B cell (primary cell): Measurements from ENCODE around the gene ALDH1L2. TPM values are rescaled to one million over a fixed set of nuclear protein-coding genes. Genes with fewer than 3 reads are reported as not detected.

ENCODE experiments used
- ATAC-seq: fragments of 200-7000 bp; cut with Tn5 transposase; one replicate; pipeline ENCODE4 v1.10.0; 2021; ENCODE audit warnings: low read depth, mild to moderate bottlenecking, moderate number of reproducible peaks, moderate library complexity
- CTCF ChIA-PET: fragments of 350-600 bp; sonication (Branson Sonifier 250); formaldehyde crosslinking; loops from one replicate; lab custom pipeline; 2021; ENCODE audit warnings: antibody characterized with exemption, inconsistent platforms; lab: Charles Lee
- POLR2A ChIA-PET: fragments of 350-600 bp; sonication (Branson Sonifier 250); formaldehyde crosslinking; loops from one replicate; lab custom pipeline; 2021; ENCODE audit warnings: antibody characterized with exemption; lab: Charles Lee
- DNase-seq: peaks from one replicate; pipeline ENCODE4 v3.0.0; 2013
- H2AFZ ChIP-seq: 2 replicates; pipeline ENCODE4 v1.6.1; 2012; ENCODE audit warnings: mild to moderate bottlenecking, low read depth, low read length; ENCODE audit not compliant: insufficient read depth, poor library complexity, severe bottlenecking
- H3K27ac ChIP-seq, 2 donors: 1 replicate in 1 of 2; 2 replicates in 1 of 2; pipeline ENCODE4 v1.5.1; 2012 to 2013; ENCODE audit warnings: low read length in 2 of 2, mild to moderate bottlenecking in 2 of 2, moderate library complexity in 1 of 2
- H3K27me3 ChIP-seq, 4 experiments: fragments of 200-600 bp in 1 of 4; sonication (generic) in 1 of 4; replicated peaks in 1 of 4; 1 replicate in 2 of 4; 2 replicates in 2 of 4; pipeline versions ENCODE4 v1.6.1 to v1.7.0; 2013 to 2016; ENCODE audit warnings: low read length in 3 of 4, mild to moderate bottlenecking in 2 of 4, mixed read lengths in 1 of 4, moderate library complexity in 1 of 4; ENCODE audit not compliant: insufficient read depth in 4 of 4, control insufficient read depth in 3 of 4; ENCODE audit errors: control extremely low read depth in 1 of 4
- H3K36me3 ChIP-seq, 2 experiments: replicated peaks in 1 of 2; 1 replicate in 1 of 2; 2 replicates in 1 of 2; pipeline versions ENCODE4 v1.6.1 to v1.7.1; 2013; ENCODE audit warnings: low read length in 1 of 2; ENCODE audit not compliant: insufficient read depth in 2 of 2, control insufficient read depth in 1 of 2; ENCODE audit errors: control extremely low read depth in 1 of 2, extremely low read depth in 1 of 2
- H3K4me1 ChIP-seq, 2 donors: fragments of 200-600 bp in 1 of 2; sonication (generic) in 1 of 2; 1 replicate in 1 of 2; 2 replicates in 1 of 2; pipeline versions ENCODE4 v1.5.1 to v1.6.1; 2013 to 2017; ENCODE audit warnings: low read length in 2 of 2; ENCODE audit not compliant: control insufficient read depth in 2 of 2, insufficient read depth in 2 of 2
- H3K4me2 ChIP-seq: replicated peaks from 2 replicates; pipeline ENCODE3; 2012; ENCODE audit warnings: mild to moderate bottlenecking, low read depth, low read length; ENCODE audit not compliant: poor library complexity, severe bottlenecking
- H3K4me3 ChIP-seq, 5 experiments: fragments of 200-600 bp in 1 of 5; sonication (generic) in 1 of 5; 1 replicate in 3 of 5; 2 replicates in 2 of 5; pipeline versions ENCODE4 v1.5.1 to v1.7.0; 2011 to 2016; ENCODE audit warnings: low read length in 4 of 5, mild to moderate bottlenecking in 4 of 5, low read depth in 2 of 5, control low read depth in 1 of 5, moderate library complexity in 1 of 5; ENCODE audit not compliant: insufficient read depth in 1 of 5; ENCODE audit errors: control extremely low read depth in 1 of 5, extremely low read depth in 1 of 5
- H3K79me2 ChIP-seq: fragments of 200-600 bp; sonication (generic); one replicate; pipeline ENCODE4 v1.6.0; 2016; ENCODE audit warnings: low read length; ENCODE audit not compliant: control insufficient read depth, insufficient read depth
- H3K9ac ChIP-seq: fragments of 200-600 bp; sonication (generic); 2 replicates; pipeline ENCODE4 v1.6.1; 2017; ENCODE audit warnings: mild to moderate bottlenecking, low read length, moderate library complexity
- H3K9me3 ChIP-seq, 3 donors: one replicate each; pipeline versions ENCODE4 v1.6.1 to v1.7.1; 2013; ENCODE audit warnings: low read length in 2 of 3; ENCODE audit not compliant: control insufficient read depth in 2 of 3, insufficient read depth in 1 of 3; ENCODE audit errors: control extremely low read depth in 1 of 3
- H4K20me1 ChIP-seq: 2 replicates; pipeline ENCODE4 v1.6.0; 2012; ENCODE audit warnings: mild to moderate bottlenecking, low read length; ENCODE audit not compliant: insufficient read depth, control insufficient read depth, poor library complexity, severe bottlenecking
- H3K27ac Mint-ChIP-seq: one replicate; pipeline ENCODE4 v1.8.0; 2021; ENCODE audit warnings: mixed read lengths
- H3K27me3 Mint-ChIP-seq: one replicate; pipeline ENCODE4 v1.8.0; 2021; ENCODE audit warnings: mixed read lengths
- H3K4me1 Mint-ChIP-seq: one replicate; pipeline ENCODE4 v1.8.0; 2021; ENCODE audit warnings: mixed read lengths
- H3K4me3 Mint-ChIP-seq: one replicate; pipeline ENCODE4 v1.8.0; 2021; ENCODE audit warnings: mixed read lengths
- H3K9me3 Mint-ChIP-seq: one replicate; pipeline ENCODE4 v1.8.0; 2022; ENCODE audit warnings: mixed read lengths; ENCODE audit not compliant: insufficient read depth
- CTCF ChIP-seq: fragments of 200-600 bp; IDR thresholded peaks from one replicate; pipeline ENCODE4 v1.8.0; 2022; ENCODE audit warnings: antibody characterized with exemption, mild to moderate bottlenecking
- EZH2 ChIP-seq: IDR thresholded peaks from 2 replicates; pipeline ENCODE4 v1.6.1; 2012; ENCODE audit warnings: borderline replicate concordance, low read depth, mild to moderate bottlenecking, moderate library complexity, low read length; ENCODE audit not compliant: insufficient read depth, poor library complexity, severe bottlenecking
- WGBS: methylation state at CpG from one replicate; pipeline ENCODE4 v1.1.5; 2013; ENCODE audit warnings: missing lambda C conversion rate; ENCODE audit not compliant: insufficient coverage; 5-methylcytosine and 5-hydroxymethylcytosine counted together
- intact Hi-C: fragments of 100-400 bp; cut with micrococcal nuclease; formaldehyde crosslinking; loops from one replicate; pipeline ENCODE4 v1.10.0; 2022
- polyA plus RNA-seq: library from polyadenylated mRNA; depleted of rRNA; stranded (reverse); fragments of >200 nt; gene quantifications from 2 replicates; pipeline ENCODE4 v1.2.3, GENCODE V29; 2012
- total RNA-seq, 2 donors: library from RNA; stranded (reverse); fragments of 120-200 nt in 1 of 2; gene quantifications; 1 replicate in 1 of 2; 2 replicates in 1 of 2; pipeline versions ENCODE4 v1.2.3 to v1.2.4, GENCODE V29; 2013 to 2022

ALDH1L2 gene
- total and polyA plus RNA-seq, 2 donors (not counting 1 experiment from before 2014, with no cell fraction given) = 0.04 to 0.32 TPM

GRCh38 chr12:105030820-105031807, 53.1 kb downstream of the ALDH1L2 start:
- Histone ChIP-seq H3K27me3 (no peaks in the 10 kb centered on the region), H3K4me1 (peaks cover 8 to 15% of the 10 kb centered on the region in 2 donors), H3K9me3 (peaks cover 0 to 2% (median 0%) of the 10 kb centered on the region in 3 donors), H3K4me3 (no peak overlapping the region), H2AFZ (peak overlapping the region; percentile 20), H4K20me1 (no peaks in the 10 kb centered on the region), H3K79me2 (no peaks in the 10 kb centered on the region), H3K27ac (peak overlapping the region in 1 of 2 donors; percentile 60), H3K9ac (peak overlapping the region; percentile 17), H3K4me2 (peak overlapping the region; percentile 46), H3K36me3 (no peaks in the 10 kb centered on the region)
- intact Hi-C loops = no loop called here
- H3K4me3 Mint-ChIP-seq = peak overlapping the region; percentile 46
- no peak for TF ChIP-seq EZH2
- no peak for TF ChIP-seq CTCF
- DNase-seq (peak; percentile 28), ATAC-seq (peak; percentile 31)
- peak overlapping the region; percentile 70 for H3K27ac Mint-ChIP-seq
- WGBS = 98% methylated on average over 5 of the region's 9 CpGs
- H3K9me3 Mint-ChIP-seq = no peaks in the 10 kb centered on the region
- ChIA-PET CTCF (interaction anchor here (1.4 kb wide), 1 partner anchor 649 kb away, joined by 3 read pairs; no protein-coding TSS in a partner anchor), POLR2A (interaction anchor here (0.6 kb wide), 3 partner anchors 398 to 735 kb away, joined by 3 to 5 read pairs (median 3); no protein-coding TSS in a partner anchor)
- H3K4me1 Mint-ChIP-seq = peaks cover 14% of the 10 kb centered on the region
- H3K27me3 Mint-ChIP-seq = no peaks in the 10 kb centered on the region

- ChIA-PET CTCF (no interaction called here), POLR2A (no interaction called here)
- no peak for ATAC-seq
- H3K9me3 Mint-ChIP-seq = no peaks in the 10 kb centered on the region
- Histone ChIP-seq H3K27me3 (no peaks in the 10 kb centered on the region), H3K4me3 (no peak overlapping the region), H3K9ac (no peak overlapping the region), H3K4me2 (no peak overlapping the region), H3K9me3 (peaks cover 0 to under 1% (median 0%) of the 10 kb centered on the region in 3 donors), H3K79me2 (no peaks in the 10 kb centered on the region), H4K20me1 (no peaks in the 10 kb centered on the region), H2AFZ (no peak overlapping the region), H3K36me3 (no peaks in the 10 kb centered on the region), H3K4me1 (peaks cover 4 to 11% of the 10 kb centered on the region in 2 donors), H3K27ac (no peak overlapping the region)
- no peaks in the 10 kb centered on the region for H3K27me3 Mint-ChIP-seq
- peaks cover 7% of the 10 kb centered on the region for H3K4me1 Mint-ChIP-seq
- no peak for DNase-seq
- intact Hi-C loops = no loop called here
- no peak overlapping the region for H3K27ac Mint-ChIP-seq
- no CpG with 5 or more reads among the region's 4 CpGs for WGBS
- H3K4me3 Mint-ChIP-seq = no peak overlapping the region
- TF ChIP-seq EZH2 (no peak), CTCF (no peak)
Observed at GRCh38 chr12:105026411-105026810, 57.8 kb downstream of the ALDH1L2 start.
